LoVo (cell line): Measurements from ENCODE around the gene GFOD2.

Experiments used
- DNase-seq: peaks from one replicate; pipeline ENCODE4 v3.0.0-alpha.2; 2016; ENCODE audit warnings: low spot score

Gene GFOD2

GRCh38 chr16:67731753-67732095 is 12.6 kb upstream of the GFOD2 start:
- DNase-seq: no peak

DNA sequence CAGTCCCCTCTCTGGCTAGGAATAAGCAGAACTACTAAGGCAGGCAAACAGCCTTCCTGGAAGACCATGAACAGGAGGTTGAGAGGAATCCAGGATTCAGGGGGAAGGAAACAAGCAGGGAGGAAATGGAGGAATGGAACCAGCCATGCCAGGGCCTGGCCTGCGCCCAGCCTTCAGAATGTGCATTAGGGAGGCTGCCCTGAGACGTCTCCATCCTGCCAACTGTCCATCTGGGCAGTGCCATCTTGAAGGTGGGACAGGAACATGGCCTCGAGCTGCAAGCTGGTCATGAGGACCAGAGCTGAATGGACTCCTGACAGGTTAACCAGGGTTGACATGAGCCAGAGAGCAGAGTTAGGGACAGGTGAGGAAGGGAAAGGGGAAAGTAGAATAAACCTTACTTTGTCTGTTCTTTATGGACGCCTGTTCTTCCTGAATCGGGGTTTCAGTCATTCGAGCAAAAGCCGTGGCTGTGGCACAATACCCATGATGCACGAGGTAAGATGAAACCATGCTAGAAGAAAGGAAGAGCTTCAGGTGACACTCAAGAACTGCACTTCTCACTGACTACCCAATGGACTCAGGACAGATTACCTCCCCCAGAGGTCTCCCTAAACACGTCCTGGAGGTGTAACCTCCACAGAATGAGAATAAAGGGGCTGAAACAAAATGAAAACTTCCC is 12.1 kb upstream of the GFOD2 start:
- DNase-seq: no peak

DNA sequence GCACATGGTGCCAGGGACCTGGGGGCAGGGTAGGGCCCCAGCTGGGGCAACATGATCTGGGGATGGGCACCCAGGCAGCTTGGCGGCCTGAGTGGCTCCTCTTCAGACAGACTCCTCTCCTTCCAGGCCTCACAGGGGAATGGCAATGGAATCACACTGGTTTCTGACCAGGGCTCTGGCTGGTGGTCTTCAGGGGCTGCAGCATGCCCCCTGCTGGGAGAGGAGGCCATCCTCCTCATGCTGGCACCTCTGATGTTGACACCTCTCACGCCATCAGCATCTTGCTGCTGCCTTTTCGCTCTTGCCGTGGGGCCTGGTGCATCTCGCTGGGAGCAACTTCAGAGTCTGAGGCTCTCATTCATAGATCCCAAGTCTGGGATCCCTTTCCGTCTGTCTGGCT is 11.2 kb upstream of the GFOD2 start:
- DNase-seq: no peak

GRCh38 chr16:67729636-67730248 is 10.6 kb upstream of the GFOD2 start:
- DNase-seq: no peak

DNA sequence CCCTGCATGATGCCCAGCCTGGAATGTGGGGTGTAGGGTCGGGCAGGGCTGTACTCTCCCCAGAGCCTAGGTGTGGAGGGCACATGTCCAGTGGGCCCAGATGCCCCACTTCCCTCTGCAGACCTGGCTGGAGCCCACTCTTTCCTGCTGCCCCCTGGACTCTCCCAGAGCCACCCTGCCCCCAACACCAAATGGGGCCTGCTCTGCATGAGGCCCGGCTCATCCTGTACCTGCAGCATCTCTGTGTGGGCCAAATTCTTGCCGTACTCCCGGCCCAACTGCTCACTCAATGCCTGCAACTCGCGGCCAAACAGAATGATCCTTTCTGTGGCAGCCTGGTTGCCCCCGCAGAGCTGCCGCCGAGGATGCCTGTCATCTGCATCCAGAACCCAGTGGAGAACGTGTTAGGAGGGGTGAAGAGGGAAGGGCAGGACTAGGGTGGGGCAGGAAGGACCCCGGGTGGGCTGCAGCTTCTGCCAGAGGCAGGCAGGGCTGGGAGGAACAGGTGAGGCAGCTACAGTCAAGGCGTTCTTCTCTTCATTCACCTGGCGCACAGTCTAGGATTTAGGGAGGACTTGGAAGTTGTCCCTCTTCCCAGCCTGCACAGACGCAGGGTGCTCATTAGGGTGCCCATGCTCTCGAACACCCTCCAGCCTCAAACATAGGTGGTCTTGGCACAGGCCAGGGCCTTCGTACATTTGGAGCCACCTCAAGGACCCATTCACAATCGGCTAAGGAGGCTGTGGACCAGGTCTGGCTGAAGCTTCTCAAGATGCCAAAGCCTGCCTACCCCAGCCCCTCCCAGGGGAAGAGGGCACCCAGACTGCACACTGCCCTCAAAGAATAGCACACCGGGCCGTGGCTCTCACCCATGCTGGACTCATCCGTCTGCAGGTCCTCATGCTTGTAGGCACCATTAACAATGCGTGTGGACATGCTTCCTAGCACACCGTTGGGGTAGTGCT is 8.7 kb upstream of the GFOD2 start:
- no peak for DNase-seq

- DNase-seq: no peak
Observed at GRCh38 chr16:67726106-67727034, 7.3 kb upstream of the GFOD2 start.

GRCh38 chr16:67723911-67724305 is 4.8 kb upstream of the GFOD2 start:
- DNase-seq: no peak

DNA sequence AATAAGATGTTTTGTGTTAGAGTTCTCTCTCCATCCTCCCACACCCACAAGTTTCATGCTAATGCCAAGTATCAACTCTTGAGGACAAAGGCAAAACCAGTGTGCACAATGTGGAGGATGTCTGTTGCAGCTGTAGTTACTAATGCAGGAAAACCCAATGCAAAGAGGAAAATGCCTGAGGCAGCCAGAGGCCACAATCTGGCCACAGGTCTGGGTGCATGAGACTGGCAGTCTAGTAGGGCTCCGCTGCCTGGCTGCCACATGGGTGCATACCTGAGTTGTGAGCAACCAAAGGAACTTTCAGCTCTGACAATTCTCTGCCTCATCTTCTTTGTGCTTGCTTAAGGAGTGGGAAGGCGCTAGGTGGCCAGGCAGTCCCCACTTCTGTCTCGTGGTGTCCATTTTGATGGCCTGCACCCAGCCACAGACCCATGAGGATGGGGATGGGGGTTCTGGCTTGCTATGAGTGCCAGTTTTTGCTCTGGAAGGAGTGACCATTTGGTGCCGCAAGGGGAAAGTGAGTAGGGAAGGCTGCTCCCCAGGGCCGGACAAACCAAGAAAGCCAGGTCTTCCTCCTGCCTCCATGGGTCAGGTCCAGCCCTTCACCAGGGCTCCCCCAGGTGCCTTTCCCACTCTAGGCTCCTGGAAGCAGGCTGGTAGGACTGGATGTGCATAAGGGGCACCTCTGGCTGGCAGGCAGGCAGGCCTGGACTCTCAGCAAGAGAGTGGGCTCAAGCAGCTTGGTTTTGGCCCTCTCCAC is 4.2 kb upstream of the GFOD2 start:
- DNase-seq: no peak

- no peak for DNase-seq
Observed at GRCh38 chr16:67720236-67720635, 1.1 kb upstream of the GFOD2 start.

DNA sequence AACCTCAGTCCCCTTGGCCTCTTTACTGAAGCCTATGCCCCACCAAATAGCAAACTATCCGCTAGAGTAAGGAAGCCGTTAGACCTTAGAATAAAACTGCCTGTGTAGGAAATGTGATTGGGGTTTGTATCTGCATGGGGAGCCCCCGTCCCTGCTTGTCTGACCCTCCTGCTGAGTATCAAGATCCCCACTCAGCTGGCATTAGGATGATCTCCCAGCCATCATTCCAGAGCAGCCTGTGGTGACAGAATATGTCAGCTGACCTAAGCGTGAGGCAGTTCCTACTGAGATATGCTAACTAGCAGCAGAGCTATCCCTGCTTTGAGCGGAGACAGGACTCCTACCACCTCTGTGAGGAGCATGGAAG is 645 bp upstream of the GFOD2 start:
- DNase-seq: peak; percentile 46

GRCh38 chr16:67718668-67719047 is 458 bp downstream of the GFOD2 start:
- no peak for DNase-seq

GRCh38 chr16:67716097-67716496 is 3.0 kb downstream of the GFOD2 start:
- DNase-seq: no peak

DNA sequence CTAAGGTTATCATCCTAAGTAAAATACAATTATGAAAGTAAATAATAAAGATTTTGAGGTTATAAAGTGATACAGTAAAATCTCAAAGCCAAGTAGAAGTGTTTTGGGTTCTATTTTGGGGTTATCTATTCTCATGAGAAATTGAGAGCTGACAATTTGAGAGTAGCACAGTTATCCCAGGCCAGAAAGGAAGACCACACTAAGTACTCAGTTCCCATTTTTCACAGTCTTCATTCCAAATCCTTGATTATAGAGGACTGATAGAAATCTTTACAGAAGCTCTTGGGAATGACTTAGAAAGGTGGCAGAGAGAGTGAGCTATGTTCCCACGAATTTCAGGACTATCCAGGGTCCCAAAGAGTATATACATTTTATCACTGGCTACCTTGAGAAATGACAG is 4.6 kb downstream of the GFOD2 start:
- DNase-seq: no peak

GRCh38 chr16:67713647-67714273 is 5.4 kb downstream of the GFOD2 start:
- DNase-seq: no peak

GRCh38 chr16:67710607-67711006 is 8.5 kb downstream of the GFOD2 start:
- no peak for DNase-seq

DNA sequence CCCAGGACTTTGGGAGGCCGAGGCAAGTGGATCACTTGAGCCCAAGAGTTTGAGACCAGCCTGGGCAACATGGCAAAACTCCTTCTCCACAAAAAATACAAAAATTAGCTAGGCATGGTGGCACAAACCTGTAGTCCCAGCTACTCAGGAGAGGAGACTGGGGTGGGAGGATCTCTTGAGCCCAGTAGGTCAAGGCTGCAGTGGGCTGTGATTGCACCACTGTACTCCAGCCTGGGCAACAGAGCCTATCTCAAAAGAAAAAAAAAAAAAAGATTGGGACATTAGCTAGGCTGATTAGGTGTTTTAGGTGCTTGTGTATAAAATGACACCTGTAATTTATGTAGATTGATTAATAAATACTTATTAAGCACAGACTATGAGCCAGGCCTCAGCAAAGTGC is 10.1 kb downstream of the GFOD2 start:
- DNase-seq: no peak

DNA sequence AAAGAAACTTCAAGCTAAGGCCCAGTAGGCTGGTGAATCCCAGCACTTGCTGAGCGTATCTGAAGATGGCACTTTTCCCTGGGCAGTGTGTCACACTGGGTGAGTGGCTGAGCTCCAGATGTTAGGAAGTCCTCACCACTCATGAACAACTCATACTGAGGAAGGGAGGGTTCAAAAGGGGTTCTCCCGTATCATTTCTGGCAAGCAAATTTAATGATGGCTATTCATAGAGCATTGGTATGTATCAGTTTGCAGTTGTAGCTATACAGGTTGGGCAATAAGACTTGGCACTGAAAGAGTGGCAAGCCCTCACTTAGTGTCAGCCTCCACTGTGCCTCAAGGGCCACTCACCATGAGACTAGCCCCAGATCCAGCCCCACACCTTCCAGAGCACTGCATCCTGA is 10.7 kb downstream of the GFOD2 start:
- no peak for DNase-seq

DNA sequence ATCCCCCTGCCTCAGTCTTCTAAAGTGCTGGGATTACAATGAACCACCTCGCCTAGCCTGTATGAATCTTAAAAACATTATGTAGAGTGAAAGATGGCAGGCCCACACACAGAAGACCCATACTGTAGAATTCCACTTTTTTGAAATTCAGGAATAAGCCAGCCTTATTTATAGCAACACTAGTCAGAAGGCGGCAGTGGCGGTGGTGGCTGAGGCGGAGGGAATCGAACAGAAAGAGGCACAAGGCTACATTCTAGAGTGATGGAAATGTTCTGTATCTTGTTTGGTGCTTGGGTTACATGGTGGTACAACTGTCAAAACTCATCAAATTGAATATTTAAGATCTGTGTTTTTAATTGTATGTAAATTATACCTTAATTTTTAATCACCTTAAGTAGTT is 11.3 kb downstream of the GFOD2 start:
- DNase-seq: no peak

- DNase-seq: no peak
Observed at GRCh38 chr16:67707210-67707609, 11.9 kb downstream of the GFOD2 start.

- no peak for DNase-seq
Observed at GRCh38 chr16:67704110-67704509, 15.0 kb downstream of the GFOD2 start.

DNA sequence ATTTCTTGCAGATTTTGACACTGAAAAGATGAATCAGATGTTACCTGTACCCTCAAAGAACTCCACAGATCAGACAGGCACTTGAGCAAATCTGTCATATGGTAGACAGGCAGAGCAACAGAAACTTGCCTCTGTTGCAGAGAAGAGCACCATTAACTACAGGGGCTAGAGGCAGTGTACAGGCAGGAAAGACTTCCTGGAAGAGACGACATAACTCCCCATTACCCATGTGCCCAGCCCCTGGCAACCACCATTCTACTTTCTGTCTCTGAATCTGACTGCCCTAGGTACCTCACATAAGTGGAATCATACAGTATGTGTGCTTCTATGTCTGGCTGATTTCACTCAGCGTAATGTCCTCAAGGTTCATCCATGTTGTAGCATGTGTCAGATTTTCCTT is 15.5 kb downstream of the GFOD2 start:
- DNase-seq: no peak
